Activated T-cell treated with anti-CD3 and anti-CD28 coated beads for 1 hour (primary cell): Measurements from ENCODE around the gene RAB8B.

ENCODE experiments used
- DNase-seq: peaks from one replicate; pipeline ENCODE4 v3.0.0-alpha.2; 2020; ENCODE audit warnings: low read depth

The RAB8B gene

DNA sequence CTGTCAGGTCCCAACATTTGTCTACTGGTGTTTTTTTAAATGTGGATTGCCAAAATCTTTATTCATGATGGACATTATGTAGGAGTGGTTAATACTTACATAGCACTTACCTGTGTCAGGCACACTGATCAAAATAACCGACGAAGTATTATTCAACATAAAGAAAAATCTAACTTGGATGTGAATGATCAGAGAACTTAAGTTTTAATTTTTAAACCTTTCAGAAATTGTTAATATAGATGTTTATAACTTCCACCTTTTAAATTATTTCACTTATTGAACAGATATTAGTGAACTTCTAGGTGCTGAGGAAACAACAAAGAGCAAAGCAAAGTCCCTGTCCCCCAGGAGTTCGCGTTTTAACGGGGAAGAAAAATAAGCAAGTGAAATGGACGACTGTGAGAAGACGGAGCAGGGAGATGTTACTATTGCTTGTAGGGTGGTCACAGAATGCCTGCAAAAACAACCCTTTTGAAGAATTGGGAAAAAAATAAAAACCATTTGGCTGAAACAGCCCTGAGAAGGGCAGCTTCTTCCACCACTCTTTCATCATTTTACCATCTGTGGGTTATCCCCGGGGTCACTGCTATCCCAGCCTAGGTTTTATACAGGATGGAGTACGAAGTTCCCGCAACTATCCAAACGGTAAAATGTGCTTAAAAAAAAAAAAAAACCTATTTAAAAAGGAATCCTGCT, 87.1 kb downstream of the RAB8B start:
- DNase-seq: no peak

DNA sequence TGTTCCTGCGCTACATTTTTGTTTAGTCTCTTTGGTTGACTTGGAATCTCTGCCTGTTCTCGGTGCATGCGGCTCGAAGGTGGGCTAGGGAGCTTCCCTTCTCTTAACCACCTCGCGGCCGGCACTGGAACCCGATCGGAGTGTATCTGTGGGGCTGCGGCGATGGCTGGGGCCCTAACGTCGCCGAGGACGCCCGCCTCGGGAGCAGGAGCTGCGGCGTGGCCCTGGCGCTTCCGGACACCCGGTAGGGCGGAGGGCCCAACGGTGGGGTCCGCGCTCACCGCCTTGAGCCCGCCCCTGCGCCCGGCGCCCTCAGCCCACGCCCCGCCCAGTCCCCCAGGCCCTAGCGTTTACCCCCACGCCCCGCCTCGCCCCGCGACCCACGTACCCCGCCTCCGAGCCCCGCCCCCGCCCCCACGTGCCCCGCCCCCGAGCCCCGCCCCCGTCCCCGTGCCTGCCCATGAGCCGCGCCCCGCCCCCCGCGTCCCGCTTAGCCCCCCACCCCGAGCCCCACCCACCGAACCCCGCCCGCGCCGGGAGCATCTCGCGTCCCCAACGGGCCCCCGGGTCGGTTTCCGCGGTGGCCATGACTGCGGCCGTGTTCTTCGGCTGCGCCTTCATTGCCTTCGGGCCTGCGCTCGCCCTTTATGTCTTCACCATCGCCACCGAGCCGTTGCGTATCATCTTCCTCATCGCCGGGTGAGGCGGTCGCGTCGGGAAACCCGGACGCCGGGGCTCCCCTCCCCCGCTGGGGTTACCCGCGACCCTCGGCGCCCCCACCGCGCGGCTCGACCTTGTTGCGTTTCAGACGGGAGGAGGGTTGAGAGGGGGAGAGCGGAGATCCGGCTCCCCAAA, 87.9 kb downstream of the RAB8B start, which contains the start of gene APH1B:
TSS of gene APH1B (plus strand) at position 568 of the 855 bp plus-strand sequence. CDS start at position 587, 19 bp downstream.
- peak; percentile 74 for DNase-seq

GRCh38 chr15:63277893-63278456, 88.6 kb downstream of the RAB8B start:
- DNase-seq: no peak

DNA sequence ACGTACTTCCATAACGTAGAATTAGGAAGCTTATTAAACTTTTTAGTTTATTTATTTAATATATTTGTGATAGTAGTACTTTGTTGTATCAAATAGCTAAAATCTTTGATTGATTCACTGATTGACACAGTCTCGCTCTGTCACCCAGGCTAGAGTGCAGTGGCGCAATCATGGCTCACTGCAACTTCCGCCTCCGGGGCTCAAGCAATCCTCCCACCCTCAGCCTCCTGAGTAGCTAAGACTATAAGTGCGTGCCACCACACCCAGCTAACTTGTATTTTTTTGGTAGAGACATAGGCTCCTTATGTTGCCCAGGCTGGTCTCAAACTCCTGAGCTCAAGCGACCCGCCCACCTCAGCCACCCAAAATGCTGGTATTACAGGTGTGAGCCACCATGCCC, 93.7 kb downstream of the RAB8B start:
- no peak for DNase-seq

DNA sequence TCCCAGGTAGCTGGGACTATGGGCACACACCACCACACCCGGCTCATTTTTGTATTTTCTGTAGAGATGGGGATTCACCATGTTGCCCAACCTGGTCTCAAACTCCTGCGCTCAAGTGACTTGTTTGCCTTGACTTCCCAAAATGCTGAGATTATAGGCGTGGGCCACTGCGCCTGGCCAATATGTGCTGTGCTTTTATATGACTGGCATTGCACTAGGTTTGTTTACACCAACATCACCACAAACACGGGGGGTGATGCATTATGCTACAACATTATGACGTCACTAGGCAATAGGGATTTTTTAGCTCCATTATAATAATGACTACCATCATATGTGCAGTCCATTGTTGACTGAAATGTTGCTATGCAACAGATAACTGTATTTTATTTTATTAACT, 94.9 kb downstream of the RAB8B start:
- DNase-seq: no peak

- DNase-seq: no peak
Measured at GRCh38 chr15:63287109-63287508, 97.7 kb downstream of the RAB8B start.

- DNase-seq: no peak
Measured at GRCh38 chr15:63288342-63288741, 98.9 kb downstream of the RAB8B start.

DNA sequence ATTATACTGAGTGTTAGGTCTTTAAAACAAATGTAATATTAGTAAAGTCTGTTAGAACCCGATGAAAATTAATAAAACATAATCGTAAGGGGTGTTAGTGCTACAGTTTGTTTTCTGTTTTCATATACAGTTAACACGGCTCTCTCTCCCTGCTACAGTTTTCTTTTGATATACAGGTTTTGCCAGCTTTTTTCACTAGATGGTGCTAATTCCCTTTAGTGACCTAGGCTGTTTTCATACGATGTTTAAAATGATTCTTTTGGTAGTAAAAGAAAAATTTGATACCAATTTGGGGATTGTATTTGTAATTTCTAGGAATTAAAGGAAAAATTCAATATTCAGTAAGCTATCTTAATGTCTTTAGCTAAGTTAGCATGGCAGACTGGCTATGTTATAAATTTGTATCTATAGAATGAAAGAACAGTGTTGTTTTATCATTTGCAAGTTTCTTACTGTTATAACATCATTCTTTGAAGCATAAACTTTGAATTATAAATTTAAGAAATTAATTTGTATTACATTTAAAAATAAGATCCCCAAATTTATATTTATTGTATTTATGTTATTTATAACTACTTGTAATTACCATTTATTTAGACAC, 99.5 kb downstream of the RAB8B start:
- DNase-seq: no peak

- no peak for DNase-seq
Measured at GRCh38 chr15:63291507-63291906, 102.1 kb downstream of the RAB8B start.

DNA sequence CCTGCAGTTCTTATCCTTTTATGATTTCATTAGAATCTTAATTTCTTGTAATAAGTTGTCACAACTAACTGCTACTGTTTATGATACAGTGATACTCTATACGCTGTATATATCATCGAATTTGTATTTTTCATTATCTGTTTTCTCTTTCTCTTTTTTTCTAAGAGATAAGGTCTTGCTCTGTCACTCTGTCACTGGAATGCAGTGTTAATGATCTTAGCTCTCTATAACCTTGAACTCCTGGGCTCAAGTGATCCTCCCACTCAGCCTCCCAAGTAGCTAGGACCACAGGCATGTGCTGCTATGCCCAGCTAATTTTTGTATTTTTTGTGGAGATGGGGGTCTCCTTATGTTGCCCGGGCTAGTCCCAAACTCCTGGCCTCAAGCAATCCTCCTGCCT, 102.8 kb downstream of the RAB8B start:
- no peak for DNase-seq

DNA sequence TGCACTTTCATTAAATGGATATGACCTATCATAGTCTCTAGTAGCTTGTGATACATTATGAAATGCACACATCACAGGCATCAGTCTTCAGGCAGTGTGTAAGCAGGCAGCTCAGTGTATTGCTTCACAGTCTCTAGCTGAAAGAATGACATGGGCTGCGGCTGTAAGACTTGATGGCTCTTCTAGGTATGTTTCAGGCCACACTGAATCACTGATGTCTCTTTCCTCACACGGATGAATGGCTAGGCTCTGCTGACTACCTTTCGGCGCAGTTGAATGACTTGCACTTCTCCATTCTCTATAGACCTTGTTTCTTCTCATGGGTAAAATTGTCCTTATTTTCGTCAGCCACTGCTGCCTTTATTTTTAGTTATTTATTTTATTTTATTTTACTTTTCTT, 103.4 kb downstream of the RAB8B start:
- no peak for DNase-seq

DNA sequence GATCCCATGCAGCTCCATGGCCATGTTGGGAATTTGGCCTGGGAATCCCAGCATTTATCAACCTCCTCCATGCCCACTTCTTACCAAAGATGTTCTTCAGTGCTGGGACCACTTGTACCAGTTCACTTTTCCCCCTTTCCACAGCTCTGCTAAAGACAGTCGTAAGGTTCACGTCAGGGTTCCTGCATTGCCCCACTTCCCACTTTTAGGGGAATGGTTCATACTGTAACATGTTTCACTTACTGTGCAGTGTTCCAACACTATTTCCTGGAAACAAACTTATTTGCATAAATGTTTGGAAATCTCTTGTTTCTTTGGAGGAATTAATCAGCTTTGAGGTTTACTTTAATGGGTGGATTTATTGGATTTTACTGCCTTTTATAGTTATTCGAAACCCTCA, 105.0 kb downstream of the RAB8B start:
- no peak for DNase-seq

- DNase-seq: no peak
Measured at GRCh38 chr15:63295341-63295740, 105.9 kb downstream of the RAB8B start.

- DNase-seq: no peak
Measured at GRCh38 chr15:63296195-63296594, 106.8 kb downstream of the RAB8B start.

GRCh38 chr15:63299943-63300575, 110.7 kb downstream of the RAB8B start:
- no peak for DNase-seq

DNA sequence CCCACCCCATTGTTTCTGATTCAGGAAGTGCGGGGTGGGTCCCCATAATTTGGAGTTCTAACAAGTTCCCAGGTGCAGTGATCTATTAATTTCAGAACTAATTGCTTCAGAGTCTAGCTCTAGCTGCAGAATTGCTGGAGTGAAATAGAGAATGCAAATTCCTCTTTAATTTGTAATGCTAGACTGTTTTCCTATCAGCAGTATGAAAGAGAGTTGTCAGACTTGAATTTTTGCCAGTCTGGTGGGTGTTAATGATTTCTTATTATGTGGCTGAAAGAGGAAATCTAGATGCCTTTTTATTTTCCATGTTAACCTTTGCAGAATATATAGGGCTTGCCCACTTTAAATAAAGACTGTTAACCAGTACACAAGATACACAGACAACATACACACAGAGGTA, 111.7 kb downstream of the RAB8B start:
- DNase-seq: no peak

DNA sequence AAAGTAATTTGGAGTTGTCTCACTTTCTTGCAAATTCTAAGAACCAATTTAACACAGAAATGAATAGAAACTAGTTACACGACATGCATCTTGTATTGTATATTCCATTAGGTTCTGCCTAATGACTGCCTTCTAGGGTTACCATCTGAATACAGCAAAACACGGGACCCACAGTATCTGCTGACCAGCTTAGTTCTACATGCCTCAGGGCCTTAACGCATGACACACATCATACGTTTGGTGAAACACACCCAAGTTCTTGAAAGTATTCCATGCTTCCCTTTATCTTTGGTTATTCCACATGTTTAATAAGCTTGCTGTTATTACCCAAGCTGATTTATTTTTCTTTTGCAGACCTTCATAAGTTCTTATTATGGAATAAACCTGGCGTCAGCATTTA, 115.9 kb downstream of the RAB8B start:
- DNase-seq: no peak

DNA sequence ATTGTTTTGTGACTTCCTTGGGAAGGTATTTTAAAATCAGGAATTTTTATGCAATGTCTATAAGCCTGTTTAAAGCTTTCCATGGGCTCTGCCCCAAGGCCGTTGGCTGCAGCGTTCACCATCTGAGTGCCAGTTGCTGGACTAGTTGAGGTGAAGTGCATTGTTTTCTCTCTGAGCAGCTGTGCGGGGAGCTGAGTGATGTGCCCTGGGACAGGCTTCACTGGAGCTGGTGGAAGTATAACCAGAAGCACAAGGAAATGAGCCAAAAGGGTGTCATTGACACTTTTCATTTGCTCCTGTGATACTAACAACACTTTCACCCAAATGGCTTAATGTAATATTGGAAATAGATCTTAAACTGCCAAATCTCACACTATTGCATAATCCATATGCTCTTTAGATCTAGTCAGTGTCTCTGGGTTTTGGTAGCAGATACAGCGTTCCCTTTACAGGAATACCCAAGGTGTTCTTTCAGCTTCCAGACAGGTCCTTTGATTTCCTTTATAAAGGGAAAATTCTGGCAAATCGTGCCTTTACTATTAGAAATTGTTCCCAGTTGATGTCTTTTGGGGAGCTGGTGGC, 117.2 kb downstream of the RAB8B start:
- DNase-seq: no peak

- DNase-seq: no peak
Measured at GRCh38 chr15:63308491-63308890, 119.1 kb downstream of the RAB8B start.

DNA sequence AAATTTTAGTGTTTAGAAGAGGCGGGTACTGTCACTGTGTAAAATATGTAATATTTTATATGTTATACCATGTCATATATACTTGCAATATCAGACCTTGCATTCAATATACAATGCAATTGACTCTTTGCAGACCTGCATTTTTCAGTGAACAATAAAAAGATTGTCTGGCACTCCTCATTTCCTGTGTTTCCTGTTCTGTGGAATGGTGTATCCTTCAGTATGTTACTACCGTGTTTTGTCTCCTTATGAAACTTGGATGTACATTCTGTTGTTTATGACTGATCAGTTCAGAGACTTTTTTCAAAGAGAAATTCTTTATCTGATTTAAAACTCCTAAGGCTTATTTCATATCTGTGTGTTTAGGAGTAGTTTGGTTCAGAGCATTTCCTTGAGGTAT, 119.5 kb downstream of the RAB8B start:
- no peak for DNase-seq

GRCh38 chr15:63310646-63311045, 121.2 kb downstream of the RAB8B start:
- DNase-seq: no peak

DNA sequence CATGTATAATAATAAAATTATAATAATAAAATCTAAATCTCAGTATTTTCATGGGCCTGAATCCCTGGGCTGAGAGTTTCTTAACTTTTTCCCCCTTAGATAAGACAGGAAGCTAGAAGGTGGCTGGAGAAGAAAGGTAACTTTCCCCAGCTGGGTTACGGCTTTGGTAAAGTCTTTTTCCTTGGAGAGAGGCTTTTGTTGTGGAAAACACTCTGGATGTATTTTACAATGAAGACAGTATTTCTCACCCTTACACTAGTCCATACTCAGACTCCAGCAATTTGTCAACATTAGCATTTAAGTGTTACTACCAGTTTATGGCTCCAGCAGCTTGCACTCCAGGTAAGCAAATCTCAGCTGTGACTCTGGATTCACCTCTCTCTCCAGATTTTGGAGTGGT, 122.9 kb downstream of the RAB8B start:
- no peak for DNase-seq
